RWPE2 (cell line): ENCODE data around the gene SLC39A10.

Experiments used
- ATAC-seq: fragments of 200-7000 bp; cut with Tn5 transposase; 3 replicates; pipeline ENCODE4 v1.9.1; 2021; ENCODE audit warnings: low read depth
- DNase-seq: peaks from one replicate; pipeline ENCODE4 v3.0.0-alpha.2; 2020; ENCODE audit warnings: low spot score
- H3K27ac ChIP-seq: fragments of 450-650 bp; 2 replicates; pipeline ENCODE4 v1.5.1; 2017; ENCODE audit warnings: mild to moderate bottlenecking; ENCODE audit not compliant: poor library complexity, severe bottlenecking
- H3K27me3 ChIP-seq: fragments of 250-450 bp; sonication (Bioruptor Pico); 2 replicates; pipeline ENCODE4 v1.5.1; 2021; ENCODE audit warnings: mild to moderate bottlenecking, moderate library complexity; ENCODE audit not compliant: insufficient read depth, poor library complexity, severe bottlenecking
- H3K36me3 ChIP-seq: fragments of 250-450 bp; sonication (Bioruptor Pico); 2 replicates; pipeline ENCODE4 v1.5.1; 2020; ENCODE audit warnings: low read depth, mild to moderate bottlenecking, moderate library complexity
- H3K4me1 ChIP-seq: fragments of 250-450 bp; sonication (Bioruptor Pico); 2 replicates; pipeline ENCODE4 v1.5.1; 2021; ENCODE audit warnings: mild to moderate bottlenecking, moderate library complexity; ENCODE audit not compliant: insufficient read depth, poor library complexity, severe bottlenecking
- H3K4me3 ChIP-seq: fragments of 250-450 bp; sonication (Bioruptor Pico); 2 replicates; pipeline ENCODE4 v1.5.1; 2021; ENCODE audit warnings: mild to moderate bottlenecking, moderate library complexity; ENCODE audit not compliant: severe bottlenecking
- H3K9me3 ChIP-seq: fragments of 250-450 bp; sonication (Bioruptor Pico); 2 replicates; pipeline ENCODE4 v1.5.1; 2021; ENCODE audit warnings: mild to moderate bottlenecking, moderate library complexity; ENCODE audit not compliant: severe bottlenecking
- TF ChIP-seq, protein P1 (sequence below): fragments of 450-650 bp; IDR thresholded peaks from one replicate; pipeline ENCODE4 v1.5.1; 2017; ENCODE audit warnings: mild to moderate bottlenecking, moderate library complexity; ENCODE audit not compliant: poor library complexity, severe bottlenecking

The SLC39A10 gene

DNA sequence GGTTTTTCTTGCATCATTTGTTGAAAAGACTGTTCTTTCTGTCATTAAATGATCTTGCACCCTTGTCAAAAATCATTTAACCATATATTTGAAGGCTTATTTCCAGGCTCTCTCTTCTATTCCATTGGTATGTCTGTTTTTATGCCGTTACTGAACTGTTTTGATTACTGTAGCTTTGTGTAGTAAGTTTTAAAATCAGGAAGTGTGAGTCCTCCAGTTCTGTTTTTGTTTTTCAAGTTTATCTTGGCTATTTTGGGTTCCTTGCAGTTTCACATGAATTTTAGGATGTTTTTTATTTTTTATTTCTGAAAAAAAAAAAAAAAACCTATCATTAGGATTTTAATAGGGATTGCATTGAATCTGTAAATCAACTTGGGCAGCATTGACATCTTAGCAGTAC lies 39.0 kb downstream of the SLC39A10 start:
- Histone ChIP-seq H3K9me3 (no peaks in the 10 kb centered on the region), H3K27me3 (no peaks in the 10 kb centered on the region), H3K4me3 (no peak overlapping the region), H3K36me3 (no peaks in the 10 kb centered on the region), H3K4me1 (no peaks in the 10 kb centered on the region), H3K27ac (no peak overlapping the region)
- DNase-seq, result no peak
- TF ChIP-seq, protein P1, sequence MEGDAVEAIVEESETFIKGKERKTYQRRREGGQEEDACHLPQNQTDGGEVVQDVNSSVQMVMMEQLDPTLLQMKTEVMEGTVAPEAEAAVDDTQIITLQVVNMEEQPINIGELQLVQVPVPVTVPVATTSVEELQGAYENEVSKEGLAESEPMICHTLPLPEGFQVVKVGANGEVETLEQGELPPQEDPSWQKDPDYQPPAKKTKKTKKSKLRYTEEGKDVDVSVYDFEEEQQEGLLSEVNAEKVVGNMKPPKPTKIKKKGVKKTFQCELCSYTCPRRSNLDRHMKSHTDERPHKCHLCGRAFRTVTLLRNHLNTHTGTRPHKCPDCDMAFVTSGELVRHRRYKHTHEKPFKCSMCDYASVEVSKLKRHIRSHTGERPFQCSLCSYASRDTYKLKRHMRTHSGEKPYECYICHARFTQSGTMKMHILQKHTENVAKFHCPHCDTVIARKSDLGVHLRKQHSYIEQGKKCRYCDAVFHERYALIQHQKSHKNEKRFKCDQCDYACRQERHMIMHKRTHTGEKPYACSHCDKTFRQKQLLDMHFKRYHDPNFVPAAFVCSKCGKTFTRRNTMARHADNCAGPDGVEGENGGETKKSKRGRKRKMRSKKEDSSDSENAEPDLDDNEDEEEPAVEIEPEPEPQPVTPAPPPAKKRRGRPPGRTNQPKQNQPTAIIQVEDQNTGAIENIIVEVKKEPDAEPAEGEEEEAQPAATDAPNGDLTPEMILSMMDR, result no peak
- no peak for ATAC-seq

- TF ChIP-seq, protein P1, result no peak
- no peaks in the 10 kb centered on the region for H3K36me3 ChIP-seq
- H3K27ac ChIP-seq, result no peak overlapping the region
- ATAC-seq (no peak), DNase-seq (no peak)
- no peaks in the 10 kb centered on the region for H3K27me3 ChIP-seq
- H3K4me3 ChIP-seq, result no peak overlapping the region
- no peaks in the 10 kb centered on the region for H3K4me1 ChIP-seq
- no peaks in the 10 kb centered on the region for H3K9me3 ChIP-seq
These were observed 40.7 kb downstream of the SLC39A10 start for GRCh38 chr2:195697681-195698220.

DNA sequence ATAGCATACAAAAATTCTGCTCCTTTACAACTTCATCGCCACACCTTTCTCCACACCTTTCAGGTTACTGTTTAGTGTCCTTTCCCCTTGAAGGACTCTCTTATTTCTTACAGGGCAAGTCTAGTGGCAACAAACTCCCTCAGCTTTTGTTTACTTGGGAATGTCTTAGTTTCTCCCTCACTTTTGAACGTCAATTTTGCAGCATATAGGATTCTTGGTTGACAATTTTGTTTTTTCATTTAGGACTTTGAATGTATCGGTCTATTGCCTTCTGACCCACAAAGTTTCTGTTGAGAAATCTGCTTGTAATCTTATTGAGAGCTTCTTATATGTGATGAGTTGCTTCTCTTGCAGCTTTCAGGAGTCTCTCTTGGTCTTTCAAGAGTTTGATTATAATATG lies 43.5 kb downstream of the SLC39A10 start:
- no peak for DNase-seq

DNA sequence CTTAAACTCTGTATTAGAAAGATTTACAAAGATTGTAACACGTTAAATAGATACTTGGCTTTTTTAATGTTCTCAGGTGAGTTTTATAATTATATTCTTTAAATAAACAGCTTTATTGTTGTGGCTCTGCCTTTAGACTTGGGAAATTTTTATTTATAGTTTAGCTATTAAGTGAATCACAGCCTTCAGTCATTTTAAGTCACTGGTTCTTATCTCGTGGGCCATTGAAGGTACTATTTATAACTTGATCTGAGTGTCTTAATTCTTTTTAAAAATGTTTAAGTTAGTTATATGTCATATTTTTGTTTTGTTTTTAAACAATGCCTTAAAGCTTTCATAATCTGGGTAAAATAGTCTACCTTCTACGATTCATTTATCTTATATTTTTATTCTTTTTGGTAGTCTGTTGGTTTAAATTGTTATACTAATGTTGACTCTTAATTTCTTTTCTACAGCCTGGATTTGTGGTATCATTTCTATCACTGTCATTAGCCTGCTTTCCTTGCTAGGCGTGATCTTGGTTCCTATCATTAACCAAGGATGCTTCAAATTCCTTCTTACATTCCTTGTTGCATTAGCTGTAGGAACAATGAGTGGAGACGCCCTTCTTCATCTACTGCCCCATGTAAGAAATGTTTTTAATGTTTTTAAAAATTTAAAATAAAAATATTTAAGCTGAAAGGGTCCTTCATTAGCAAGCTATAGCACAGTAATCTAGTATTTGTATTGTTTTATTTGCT lies 49.3 kb downstream of the SLC39A10 start:
- TF ChIP-seq, protein P1, result no peak
- no peak for DNase-seq
- Histone ChIP-seq H3K36me3 (peaks cover 10% of the 10 kb centered on the region; the same call in 1 of the 2 replicates), H3K4me1 (no peaks in the 10 kb centered on the region), H3K27ac (no peak overlapping the region), H3K27me3 (no peaks in the 10 kb centered on the region), H3K9me3 (no peaks in the 10 kb centered on the region), H3K4me3 (no peak overlapping the region)
- no peak for ATAC-seq

More for the DNA sequence above, 43.5 kb downstream of the SLC39A10 start:
- Histone ChIP-seq H3K4me1 (no peaks in the 10 kb centered on the region), H3K4me3 (no peak overlapping the region), H3K27ac (no peak overlapping the region), H3K27me3 (no peaks in the 10 kb centered on the region), H3K36me3 (no peaks in the 10 kb centered on the region), H3K9me3 (no peaks in the 10 kb centered on the region)
- TF ChIP-seq, protein P1, result no peak
- ATAC-seq, result no peak
